WI38 (cell line): ENCODE measurements around the gene STOX2.

Experiments
- H3K4me3 ChIP-seq: 2 replicates; pipeline ENCODE4 v1.5.1; 2011; ENCODE audit warnings: low read depth, mild to moderate bottlenecking, control low read depth, low read length
- CTCF ChIP-seq: IDR thresholded peaks from 2 replicates; pipeline ENCODE4 v1.5.1; 2012; ENCODE audit warnings: low read depth, mild to moderate bottlenecking, control low read depth, low read length

STOX2 gene

GRCh38 chr4:183920512-183920911, 15.4 kb downstream of the STOX2 start:
- H3K4me3 ChIP-seq, result no peak overlapping the region
- TF ChIP-seq CTCF, result no peak

- no peak overlapping the region for H3K4me3 ChIP-seq
- TF ChIP-seq CTCF, result no peak
Observed at GRCh38 chr4:183921335-183921734, 16.2 kb downstream of the STOX2 start.

GRCh38 chr4:183924362-183925044, 19.4 kb downstream of the STOX2 start:
- TF ChIP-seq CTCF, result no peak
- no peak overlapping the region for H3K4me3 ChIP-seq

- no peak overlapping the region for H3K4me3 ChIP-seq
- TF ChIP-seq CTCF, result no peak
Observed at GRCh38 chr4:183926950-183927349, 21.8 kb downstream of the STOX2 start.

GRCh38 chr4:183932576-183932975, 27.5 kb downstream of the STOX2 start:
- no peak overlapping the region for H3K4me3 ChIP-seq
- TF ChIP-seq CTCF, result no peak

- no peak overlapping the region for H3K4me3 ChIP-seq
- TF ChIP-seq CTCF, result no peak
Observed at GRCh38 chr4:183934761-183935160, 29.7 kb downstream of the STOX2 start.

GRCh38 chr4:183935355-183936005, 30.4 kb downstream of the STOX2 start:
- H3K4me3 ChIP-seq, result no peak overlapping the region
- no peak for TF ChIP-seq CTCF
